ENCODE results near the gene SIL1.
A peak's percentile ranks its signal among the peaks of the same experiment; 100 is the strongest.

SIL1 gene

GRCh38 chr5:138972836-138973235, 225.3 kb downstream of the SIL1 start:
- DNase-seq, result peak; percentile 92

- no peak for DNase-seq
Observed at GRCh38 chr5:138972230-138972629, 225.9 kb downstream of the SIL1 start.

- no peak for DNase-seq
Observed at GRCh38 chr5:138969323-138970002, 228.7 kb downstream of the SIL1 start.

GRCh38 chr5:138968601-138969000, 229.6 kb downstream of the SIL1 start:
- no peak for DNase-seq

GRCh38 chr5:138967791-138968448, 230.2 kb downstream of the SIL1 start:
- no peak for DNase-seq

- DNase-seq, result no peak
Observed at GRCh38 chr5:138966236-138966985, 231.8 kb downstream of the SIL1 start.

- DNase-seq, result no peak
Observed at GRCh38 chr5:138965626-138966025, 232.5 kb downstream of the SIL1 start.

GRCh38 chr5:138964647-138965201, 233.4 kb downstream of the SIL1 start:
- no peak for DNase-seq

GRCh38 chr5:138963763-138964371, 234.3 kb downstream of the SIL1 start:
- no peak for DNase-seq

- DNase-seq, result peak; percentile 66
Observed at GRCh38 chr5:138962614-138963370, 235.4 kb downstream of the SIL1 start.

GRCh38 chr5:138961729-138962128, 236.4 kb downstream of the SIL1 start:
- DNase-seq, result no peak

- peak; percentile 65 for DNase-seq
Observed at GRCh38 chr5:138961221-138961620, 236.9 kb downstream of the SIL1 start.

GRCh38 chr5:138960145-138960692, 237.9 kb downstream of the SIL1 start:
- peak; percentile 83 for DNase-seq

GRCh38 chr5:138956801-138957200, 241.4 kb downstream of the SIL1 start:
- DNase-seq, result no peak

GRCh38 chr5:138955671-138956295, 242.4 kb downstream of the SIL1 start:
- DNase-seq, result peak; percentile 47

GRCh38 chr5:138955013-138955660, 243.0 kb downstream of the SIL1 start:
- peak; percentile 98 for DNase-seq

GRCh38 chr5:138954257-138955012, 243.7 kb downstream of the SIL1 start:
- no peak for DNase-seq

GRCh38 chr5:138953387-138954256, 244.5 kb downstream of the SIL1 start:
- DNase-seq, result peak; percentile 98

- no peak for DNase-seq
Observed at GRCh38 chr5:138952962-138953361, 245.2 kb downstream of the SIL1 start.

Data from NCI-H82 (cell line).